T-helper 1 cell (primary cell): ENCODE data around the gene CCNL1.
A peak's percentile ranks its signal among the peaks of the same experiment; 100 is the strongest.
"Not testable (repeated sequence)": the region's sequence is repeated elsewhere in the genome, so short reads cannot be mapped to it uniquely, and the experiment has no call there.

Experiments used
- DNase-seq, 5 donors: peaks; one replicate each; pipeline ENCODE4 v3.0.0-alpha.2; 2012 to 2020

The CCNL1 gene

DNA sequence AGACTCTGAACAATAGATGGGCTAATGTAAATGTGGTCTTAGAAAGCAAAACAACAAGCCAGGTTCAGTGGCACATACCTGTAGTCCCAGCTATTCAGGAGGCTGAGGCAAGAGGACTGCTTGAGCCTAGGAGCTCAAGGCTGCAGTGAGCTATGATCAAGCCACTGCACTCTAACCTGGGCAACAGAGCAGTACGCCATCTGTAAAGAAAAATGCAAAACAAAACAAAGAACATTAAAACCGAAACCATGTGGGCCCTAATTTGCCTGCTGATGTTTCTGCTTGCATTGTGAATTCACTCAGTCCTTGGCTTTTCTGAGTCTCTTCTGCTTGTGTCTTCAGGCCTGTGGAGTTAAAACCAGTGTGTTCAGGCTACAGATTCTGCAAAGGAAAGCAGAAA, 56.7 kb downstream of the CCNL1 start:
- DNase-seq: peak in 1 of 5 donors; percentile 79

DNA sequence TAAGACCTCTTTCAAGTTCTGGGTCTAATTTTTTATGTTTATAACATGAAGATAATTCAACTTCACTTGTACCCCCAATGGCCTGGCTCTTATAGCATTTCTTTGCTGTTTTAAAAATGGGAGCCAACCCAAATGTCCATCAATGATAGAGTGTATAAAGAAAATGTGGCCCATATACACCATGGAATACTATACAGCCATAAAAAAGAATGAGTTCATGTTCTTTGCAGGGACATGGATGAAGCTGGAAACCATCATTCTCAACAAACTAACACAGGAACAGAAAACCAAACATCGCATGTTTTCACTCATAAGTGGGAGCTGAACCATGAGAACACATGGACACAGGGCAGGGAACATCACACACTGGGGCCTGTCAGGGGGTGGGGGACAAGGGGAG, 57.4 kb downstream of the CCNL1 start:
- DNase-seq: not testable (repeated sequence)

DNA sequence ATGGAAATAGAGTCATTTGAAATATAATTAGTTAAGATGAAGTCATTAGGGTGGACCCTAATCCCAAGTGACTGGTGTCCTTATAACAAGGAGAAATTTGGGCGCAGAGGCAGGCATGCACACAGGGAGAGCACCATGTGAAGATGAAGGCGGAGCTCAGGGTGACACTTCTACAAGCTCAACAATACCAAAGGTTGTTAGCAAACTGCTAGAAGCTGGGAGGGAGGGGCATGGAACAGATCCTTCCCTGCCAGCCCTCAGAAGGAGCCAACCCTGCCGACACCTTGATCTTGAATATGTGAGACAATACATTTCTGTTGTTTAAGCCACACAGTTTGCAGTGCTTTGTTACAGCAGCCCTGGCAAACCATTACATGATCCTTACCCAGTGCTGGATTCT, 57.8 kb downstream of the CCNL1 start:
- DNase-seq: no peak

DNA sequence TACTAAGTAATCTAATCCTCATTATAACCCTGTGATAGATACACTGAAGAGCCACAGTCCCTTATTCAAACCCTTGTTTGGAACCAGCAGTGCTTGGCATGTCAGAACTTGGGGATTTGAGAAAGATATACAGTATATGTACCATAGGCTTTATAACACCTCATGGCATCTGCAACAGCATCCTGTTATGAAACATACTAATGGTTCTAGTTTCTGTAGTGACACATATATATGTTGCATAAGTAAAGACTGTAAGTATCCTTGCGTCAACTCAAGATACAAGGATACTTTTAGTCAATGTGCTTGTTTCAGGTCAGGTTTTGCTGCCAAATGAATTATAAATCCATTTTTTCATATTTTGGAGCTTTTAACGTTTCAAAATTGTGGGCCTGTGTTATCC, 58.5 kb downstream of the CCNL1 start:
- DNase-seq: peak in 1 of 5 donors; percentile 46

DNA sequence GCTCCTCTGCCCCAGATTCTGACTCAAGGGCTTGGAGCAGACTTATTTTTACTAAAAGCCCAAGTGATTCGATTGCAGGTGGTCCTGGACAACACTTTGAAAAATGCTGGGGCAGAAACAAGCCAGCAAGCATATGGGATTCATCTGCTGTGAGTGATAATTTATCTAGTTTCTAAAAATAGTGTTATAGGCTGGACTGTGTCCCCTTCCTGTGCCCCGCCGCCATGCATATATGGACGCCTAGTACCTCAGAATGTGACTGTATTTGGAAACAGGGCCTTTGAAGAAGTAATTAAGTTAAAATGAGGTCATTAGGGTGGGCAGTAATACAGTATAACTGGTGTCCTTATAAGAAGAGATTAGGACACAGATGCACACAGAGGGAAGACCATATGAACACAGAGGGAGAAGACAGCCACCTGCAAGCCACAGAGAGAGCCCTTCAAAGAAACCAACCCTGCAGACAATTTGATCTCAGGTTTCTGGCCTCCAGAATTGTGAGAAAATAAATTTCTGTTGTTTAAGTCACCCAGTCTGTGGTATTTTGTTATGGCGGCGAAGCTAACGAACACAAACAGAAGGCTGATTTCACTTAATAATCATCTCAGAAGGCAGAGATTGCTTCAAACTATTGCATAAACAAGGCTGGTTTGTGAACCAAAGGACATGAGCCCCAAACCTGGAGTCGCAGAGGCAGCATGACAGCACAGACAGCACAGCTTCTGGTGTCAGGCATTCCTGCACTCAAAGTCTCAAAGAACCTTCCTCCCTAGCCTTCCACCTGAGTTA, 59.1 kb downstream of the CCNL1 start:
- DNase-seq: no peak

DNA sequence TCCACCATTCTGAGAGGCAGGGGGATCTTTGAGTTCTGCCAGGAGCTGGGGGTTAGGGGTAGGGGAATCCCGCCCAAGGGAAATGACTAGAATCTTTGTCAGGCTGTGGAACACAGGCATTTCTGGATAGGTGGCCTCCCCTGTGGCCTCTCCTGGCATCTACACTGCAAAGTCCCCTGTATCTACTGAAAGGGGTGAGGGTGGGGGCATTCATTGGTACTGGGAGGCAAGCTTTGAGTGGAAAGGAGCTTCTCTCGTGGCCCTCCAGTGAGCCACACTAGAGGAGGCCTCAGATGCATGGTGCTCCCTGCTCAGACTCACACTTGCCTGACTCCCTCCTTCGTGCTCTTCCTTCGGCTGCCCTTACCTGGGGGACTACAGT, 59.9 kb downstream of the CCNL1 start:
- DNase-seq: no peak

DNA sequence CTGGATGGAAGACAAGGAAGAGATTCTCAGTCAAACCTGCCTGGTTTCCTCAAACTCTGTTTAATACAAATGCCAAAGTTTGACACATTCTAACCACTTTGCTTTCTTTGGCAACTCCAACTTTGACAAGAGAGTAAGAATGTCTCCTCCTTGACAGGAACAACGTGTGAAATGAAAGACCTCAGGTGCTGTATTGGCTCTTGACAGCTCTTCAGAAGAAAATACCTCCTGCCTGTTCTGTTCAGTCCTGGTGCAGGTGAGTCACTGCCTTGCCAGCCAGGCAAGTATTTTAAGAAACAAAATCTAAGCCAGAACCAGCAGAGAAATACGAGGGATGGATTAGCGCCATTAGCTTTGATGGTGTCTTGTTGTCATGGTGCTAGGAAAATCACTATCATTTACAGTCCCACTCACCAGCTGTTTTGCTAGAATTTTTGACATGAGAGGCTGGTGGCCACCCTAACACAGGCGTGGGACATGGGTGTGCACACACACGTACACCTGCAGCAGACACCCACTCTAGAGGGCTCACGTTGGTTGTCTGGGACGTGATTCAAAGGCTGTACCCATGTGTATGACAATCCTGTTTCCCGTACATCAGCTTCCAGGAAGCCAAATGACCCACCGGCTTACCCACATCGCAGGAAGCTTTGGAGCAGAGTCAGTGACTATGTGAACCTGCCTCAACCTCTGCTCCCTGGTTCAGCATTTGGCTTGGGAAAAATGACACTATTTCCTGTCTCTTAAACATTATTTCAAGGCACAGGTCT, 60.4 kb downstream of the CCNL1 start:
- no peak for DNase-seq

DNA sequence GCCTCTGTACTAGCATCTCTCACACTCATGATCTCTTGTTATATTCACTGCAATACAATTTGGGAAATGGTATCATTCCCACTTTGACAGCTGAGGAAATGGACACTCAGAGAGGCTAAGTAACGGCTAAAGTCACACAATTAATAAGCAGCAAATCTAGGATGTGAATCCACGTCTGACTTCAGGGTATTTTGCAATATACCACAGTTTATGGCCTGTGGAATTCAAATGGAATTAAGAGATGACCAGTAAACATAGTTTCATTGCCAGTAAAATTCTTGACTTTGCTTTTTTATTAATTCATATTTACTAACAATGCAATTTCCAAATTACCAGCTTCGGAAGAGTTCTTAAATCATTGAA, 61.1 kb downstream of the CCNL1 start:
- DNase-seq: no peak

DNA sequence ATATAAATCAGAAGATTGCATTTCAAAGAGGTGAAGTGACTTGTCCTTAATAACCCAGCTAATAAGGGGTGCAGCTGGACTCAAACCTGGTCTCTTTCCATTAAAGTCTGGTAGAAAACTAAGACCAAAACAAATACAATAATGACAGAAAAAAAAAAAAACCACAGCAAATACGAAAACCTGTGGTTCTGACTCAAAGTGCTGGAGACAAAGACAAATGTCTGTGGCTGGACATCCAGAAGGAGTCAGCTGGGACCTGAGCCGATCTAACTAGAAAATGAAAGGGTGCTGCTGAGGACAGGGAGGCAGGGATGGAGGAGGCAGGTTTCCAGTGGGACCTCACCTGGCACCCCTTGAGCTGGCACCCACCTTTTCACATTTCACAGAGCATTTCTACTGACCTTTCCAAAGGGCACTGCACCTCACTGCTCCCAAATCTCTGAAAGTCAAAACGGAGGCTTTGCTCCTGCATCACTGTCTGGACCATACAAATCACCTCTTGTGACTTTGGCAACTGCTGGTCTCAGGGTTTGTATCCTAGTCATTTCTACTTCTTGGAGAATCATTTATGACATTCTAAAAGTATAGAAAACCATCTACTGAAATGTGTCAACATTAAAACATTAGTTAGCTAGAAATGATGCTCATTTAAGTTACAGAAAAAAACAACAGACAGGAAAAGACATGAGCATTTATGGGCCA, 61.7 kb downstream of the CCNL1 start:
- no peak for DNase-seq
